D341Med (cell line): Measurements from ENCODE around the gene NR1D1.

ENCODE experiments used
- DNase-seq: peaks from one replicate; pipeline ENCODE4 v3.0.0; 2012; ENCODE audit warnings: low spot score

NR1D1 gene

GRCh38 chr17:40062329-40063186, 37.8 kb downstream of the NR1D1 start, which contains the start of gene THRA:
Gene THRA (plus strand): TSS chr17:40062965. CDS start chr17:40074489, 11,524 bp downstream.
- peak; percentile 98 for DNase-seq

GRCh38 chr17:40061609-40062038, 38.8 kb downstream of the NR1D1 start:
- no peak for DNase-seq

GRCh38 chr17:40060887-40061608, 39.3 kb downstream of the NR1D1 start:
- no peak for DNase-seq

GRCh38 chr17:40059729-40060475, 40.5 kb downstream of the NR1D1 start:
- DNase-seq: no peak

GRCh38 chr17:40058865-40059264, 41.5 kb downstream of the NR1D1 start:
- DNase-seq: no peak

GRCh38 chr17:40058186-40058784, 42.1 kb downstream of the NR1D1 start:
- no peak for DNase-seq

GRCh38 chr17:40056379-40057015, 43.9 kb downstream of the NR1D1 start:
- no peak for DNase-seq
